ENCODE results near the gene SCYGR3.

The SCYGR3 gene

GRCh38 chr2:227614740-227615139 lies at the start of gene SCYGR3:
SCYGR3 (minus strand) TSS chr2:227614840; CDS start chr2:227614840, 0 bp downstream.
- no peak for DNase-seq

GRCh38 chr2:227661827-227662226 lies 47.2 kb upstream of the SCYGR3 start:
- no peak for DNase-seq

GRCh38 chr2:227661025-227661649 lies 46.5 kb upstream of the SCYGR3 start:
- no peak for DNase-seq

GRCh38 chr2:227657199-227657845 lies 42.7 kb upstream of the SCYGR3 start:
- DNase-seq = no peak

- no peak for DNase-seq
Measured at GRCh38 chr2:227655454-227655853, 40.8 kb upstream of the SCYGR3 start.

- DNase-seq = no peak
Measured at GRCh38 chr2:227654426-227654825, 39.8 kb upstream of the SCYGR3 start.

GRCh38 chr2:227653419-227653818 lies 38.8 kb upstream of the SCYGR3 start:
- DNase-seq = no peak

- DNase-seq = no peak
Measured at GRCh38 chr2:227643990-227644551, 29.4 kb upstream of the SCYGR3 start.

- DNase-seq = no peak
Measured at GRCh38 chr2:227642656-227643055, 28.0 kb upstream of the SCYGR3 start.

- no peak for DNase-seq
Measured at GRCh38 chr2:227634201-227634600, 19.6 kb upstream of the SCYGR3 start.

GRCh38 chr2:227632827-227633226 lies 18.2 kb upstream of the SCYGR3 start:
- DNase-seq = no peak

- no peak for DNase-seq
Measured at GRCh38 chr2:227630322-227630721, 15.7 kb upstream of the SCYGR3 start.

- no peak for DNase-seq
Measured at GRCh38 chr2:227629435-227629834, 14.8 kb upstream of the SCYGR3 start.

- no peak for DNase-seq
Measured at GRCh38 chr2:227627769-227628168, 13.1 kb upstream of the SCYGR3 start.

- DNase-seq = no peak
Measured at GRCh38 chr2:227626580-227627151, 12.0 kb upstream of the SCYGR3 start.

- DNase-seq = no peak
Measured at GRCh38 chr2:227625420-227625819, 10.8 kb upstream of the SCYGR3 start.

- DNase-seq = no peak
Measured at GRCh38 chr2:227623226-227623625, 8.6 kb upstream of the SCYGR3 start.

GRCh38 chr2:227617316-227618230 lies 2.9 kb upstream of the SCYGR3 start, which contains the start of gene SCYGR4:
SCYGR4 (plus strand) TSS chr2:227617498; CDS start chr2:227617498, 0 bp downstream.
- DNase-seq = no peak

- no peak for DNase-seq
Measured at GRCh38 chr2:227616631-227617030, 2.0 kb upstream of the SCYGR3 start.

GRCh38 chr2:227615906-227616305 lies 1.3 kb upstream of the SCYGR3 start:
- no peak for DNase-seq

- DNase-seq = no peak
Measured at GRCh38 chr2:227615181-227615580, 541 bp upstream of the SCYGR3 start.

- no peak for DNase-seq
Measured at GRCh38 chr2:227614246-227614645, 394 bp downstream of the SCYGR3 start.

GRCh38 chr2:227613272-227613660 lies 1.4 kb downstream of the SCYGR3 start:
- DNase-seq = no peak

Measured in activated naive CD4-positive, alpha-beta T cell (primary cell).